A549 (cell line): Measurements from ENCODE around the gene KCNAB2.

ENCODE experiments used
- CBX8 ChIP-seq: fragments of 200-600 bp; sonication (generic); IDR thresholded peaks from 2 replicates; pipeline ENCODE4 v1.6.1; 2016
- EHF ChIP-seq: fragments of 250-450 bp; sonication (Bioruptor Pico); IDR thresholded peaks from 2 replicates; pipeline ENCODE4 v1.5.0; 2020; ENCODE audit warnings: mild to moderate bottlenecking
- EP300 ChIP-seq, 2 experiments: fragments of >200 bp; sonication (Bioruptor Twin); formaldehyde crosslinking; IDR thresholded peaks; 2 replicates in 1 of 2; 3 replicates in 1 of 2; pipeline ENCODE4 v1.6.1; 2016 to 2017
- POLR2A ChIP-seq: IDR thresholded peaks from 2 replicates; pipeline ENCODE4 v1.6.1; 2012; ENCODE audit warnings: mild to moderate bottlenecking, low read length
- SMC3 ChIP-seq: fragments of >200 bp; sonication (Bioruptor Twin); formaldehyde crosslinking; IDR thresholded peaks from 3 replicates; pipeline ENCODE4 v1.6.1; 2018; ENCODE audit warnings: inconsistent platforms
- TF ChIP-seq, protein P1 (sequence below): fragments of >200 bp; sonication (Bioruptor Twin); formaldehyde crosslinking; IDR thresholded peaks from 3 replicates; pipeline ENCODE4 v1.5.1; 2016
- TF ChIP-seq, protein P2 (sequence below): fragments of 200-600 bp; sonication (generic); IDR thresholded peaks from 2 replicates; pipeline ENCODE4 v1.6.1; 2016; ENCODE audit warnings: antibody characterized with exemption, mild to moderate bottlenecking, moderate library complexity

DNA sequence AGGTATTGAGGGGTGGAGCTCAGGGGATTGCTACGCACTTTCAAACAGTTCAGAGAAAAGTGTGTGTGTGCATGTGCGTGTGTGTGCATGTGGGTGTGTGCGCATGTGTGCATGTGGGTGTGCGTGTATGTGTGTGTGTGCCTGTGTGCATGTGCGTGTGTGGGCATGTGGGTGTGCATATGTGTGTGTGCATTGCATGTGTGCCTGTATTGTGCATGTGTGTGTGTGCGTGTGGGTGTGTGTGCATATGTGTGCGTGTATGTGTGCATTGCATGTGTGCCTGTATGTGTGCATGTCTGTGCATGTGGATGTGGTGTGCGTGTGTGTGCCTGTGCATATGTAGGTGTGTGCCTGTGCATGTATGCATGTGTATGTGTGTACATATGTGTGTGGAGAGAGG lies 12.6 kb upstream of the KCNAB2 start:
- TF ChIP-seq, protein P1, sequence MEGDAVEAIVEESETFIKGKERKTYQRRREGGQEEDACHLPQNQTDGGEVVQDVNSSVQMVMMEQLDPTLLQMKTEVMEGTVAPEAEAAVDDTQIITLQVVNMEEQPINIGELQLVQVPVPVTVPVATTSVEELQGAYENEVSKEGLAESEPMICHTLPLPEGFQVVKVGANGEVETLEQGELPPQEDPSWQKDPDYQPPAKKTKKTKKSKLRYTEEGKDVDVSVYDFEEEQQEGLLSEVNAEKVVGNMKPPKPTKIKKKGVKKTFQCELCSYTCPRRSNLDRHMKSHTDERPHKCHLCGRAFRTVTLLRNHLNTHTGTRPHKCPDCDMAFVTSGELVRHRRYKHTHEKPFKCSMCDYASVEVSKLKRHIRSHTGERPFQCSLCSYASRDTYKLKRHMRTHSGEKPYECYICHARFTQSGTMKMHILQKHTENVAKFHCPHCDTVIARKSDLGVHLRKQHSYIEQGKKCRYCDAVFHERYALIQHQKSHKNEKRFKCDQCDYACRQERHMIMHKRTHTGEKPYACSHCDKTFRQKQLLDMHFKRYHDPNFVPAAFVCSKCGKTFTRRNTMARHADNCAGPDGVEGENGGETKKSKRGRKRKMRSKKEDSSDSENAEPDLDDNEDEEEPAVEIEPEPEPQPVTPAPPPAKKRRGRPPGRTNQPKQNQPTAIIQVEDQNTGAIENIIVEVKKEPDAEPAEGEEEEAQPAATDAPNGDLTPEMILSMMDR = no peak
- TF ChIP-seq, protein P2, sequence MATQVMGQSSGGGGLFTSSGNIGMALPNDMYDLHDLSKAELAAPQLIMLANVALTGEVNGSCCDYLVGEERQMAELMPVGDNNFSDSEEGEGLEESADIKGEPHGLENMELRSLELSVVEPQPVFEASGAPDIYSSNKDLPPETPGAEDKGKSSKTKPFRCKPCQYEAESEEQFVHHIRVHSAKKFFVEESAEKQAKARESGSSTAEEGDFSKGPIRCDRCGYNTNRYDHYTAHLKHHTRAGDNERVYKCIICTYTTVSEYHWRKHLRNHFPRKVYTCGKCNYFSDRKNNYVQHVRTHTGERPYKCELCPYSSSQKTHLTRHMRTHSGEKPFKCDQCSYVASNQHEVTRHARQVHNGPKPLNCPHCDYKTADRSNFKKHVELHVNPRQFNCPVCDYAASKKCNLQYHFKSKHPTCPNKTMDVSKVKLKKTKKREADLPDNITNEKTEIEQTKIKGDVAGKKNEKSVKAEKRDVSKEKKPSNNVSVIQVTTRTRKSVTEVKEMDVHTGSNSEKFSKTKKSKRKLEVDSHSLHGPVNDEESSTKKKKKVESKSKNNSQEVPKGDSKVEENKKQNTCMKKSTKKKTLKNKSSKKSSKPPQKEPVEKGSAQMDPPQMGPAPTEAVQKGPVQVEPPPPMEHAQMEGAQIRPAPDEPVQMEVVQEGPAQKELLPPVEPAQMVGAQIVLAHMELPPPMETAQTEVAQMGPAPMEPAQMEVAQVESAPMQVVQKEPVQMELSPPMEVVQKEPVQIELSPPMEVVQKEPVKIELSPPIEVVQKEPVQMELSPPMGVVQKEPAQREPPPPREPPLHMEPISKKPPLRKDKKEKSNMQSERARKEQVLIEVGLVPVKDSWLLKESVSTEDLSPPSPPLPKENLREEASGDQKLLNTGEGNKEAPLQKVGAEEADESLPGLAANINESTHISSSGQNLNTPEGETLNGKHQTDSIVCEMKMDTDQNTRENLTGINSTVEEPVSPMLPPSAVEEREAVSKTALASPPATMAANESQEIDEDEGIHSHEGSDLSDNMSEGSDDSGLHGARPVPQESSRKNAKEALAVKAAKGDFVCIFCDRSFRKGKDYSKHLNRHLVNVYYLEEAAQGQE = no peak
- no peak for TF ChIP-seq EHF (CRISPR knock-in tag)
- no peak for TF ChIP-seq EP300 (IDR thresholded peaks at IDR 0.05)
- TF ChIP-seq SMC3 = no peak
- TF ChIP-seq POLR2A = no peak
- no peak for TF ChIP-seq CBX8
